ENCODE measurements around the gene KCTD17. TPM values are rescaled to one million over a fixed set of nuclear protein-coding genes. Genes with fewer than 3 reads are reported as not detected.

The KCTD17 gene
- polyA plus RNA-seq, 3 donors: 8.4 to 40.0 (median 9.0) TPM

GRCh38 chr22:37057226-37057625 is 5.7 kb downstream of the KCTD17 start:
- no peak overlapping the region for H3K27ac Mint-ChIP-seq
- H3K79me2 ChIP-seq (ENCODE audit: insufficient read depth, low read length): no peaks in the 10 kb centered on the region
- no peak overlapping the region for H3K4me3 ChIP-seq (replicated peaks in 1 of 3; ENCODE audit: low read depth in 2 of 3, low read length in 3 of 3)
- no peak overlapping the region for H3K9ac ChIP-seq (ENCODE audit: insufficient read depth, low read length, poor library complexity, severe bottlenecking)
- H3K36me3 Mint-ChIP-seq: peaks cover 47 to 54% of the 10 kb centered on the region in 2 donors
- peaks cover 17% of the 10 kb centered on the region for H3K4me1 Mint-ChIP-seq
- intact Hi-C loops (cut with micrococcal nuclease): no loop called here
- 88% methylated on average over 9 of the region's 9 CpGs for WGBS (ENCODE audit: insufficient coverage)
- no peak for TF ChIP-seq CTCF (IDR thresholded peaks at IDR 0.05)
- H3K9me3 ChIP-seq (replicated peaks in 1 of 2; ENCODE audit: control insufficient read depth in 1 of 2, insufficient read depth in 1 of 2, low read length in 2 of 2): no peaks in the 10 kb centered on the region
- H3K36me3 ChIP-seq (replicated peaks in 1 of 2; ENCODE audit: control insufficient read depth in 1 of 2, insufficient read depth in 2 of 2, low read length in 2 of 2): peaks cover 27 to 62% of the 10 kb centered on the region in 2 donors
- no peak overlapping the region for H3K4me3 Mint-ChIP-seq
- no peak overlapping the region for H3K27ac ChIP-seq (ENCODE audit: low read depth in 1 of 2, low read length in 2 of 2)
- no peaks in the 10 kb centered on the region for H3K27me3 ChIP-seq (ENCODE audit: control insufficient read depth in 2 of 2, insufficient read depth in 2 of 2, low read length in 2 of 2)
- H3K4me1 ChIP-seq (ENCODE audit: control insufficient read depth in 1 of 2, insufficient read depth in 2 of 2, low read length in 2 of 2): peaks cover 8 to 16% of the 10 kb centered on the region in 2 donors
- H2AFZ ChIP-seq (ENCODE audit: insufficient read depth, low read depth, low read length, poor library complexity, severe bottlenecking): no peak overlapping the region
- no peaks in the 10 kb centered on the region for H3K9me3 Mint-ChIP-seq
- DNase-seq: no peak
- H4K20me1 ChIP-seq (ENCODE audit: insufficient read depth, low read length): peaks cover 4% of the 10 kb centered on the region
- peaks cover 2 to 12% (median 2%) of the 10 kb centered on the region in 3 donors for H3K27me3 Mint-ChIP-seq (ENCODE audit: low read depth in 3 of 3)
- no peak overlapping the region for H3K4me2 ChIP-seq (replicated peaks; ENCODE audit: extremely low read depth, low read length, poor library complexity, severe bottlenecking)

- H3K9ac ChIP-seq (ENCODE audit: insufficient read depth, low read length, poor library complexity, severe bottlenecking): no peak overlapping the region
- Mint-ChIP-seq H3K4me1 (peaks cover 10% of the 10 kb centered on the region), H3K36me3 (peaks cover 47 to 54% of the 10 kb centered on the region in 2 donors), H3K27ac (peak overlapping the region in 1 of 7 donors; percentile 43), H3K4me3 (no peak overlapping the region), H3K9me3 (no peaks in the 10 kb centered on the region), H3K27me3 (ENCODE audit: low read depth in 3 of 3) (peaks cover 0 to 7% (median 4%) of the 10 kb centered on the region in 3 donors)
- no peaks in the 10 kb centered on the region for H3K79me2 ChIP-seq (ENCODE audit: insufficient read depth, low read length)
- no peaks in the 10 kb centered on the region for H3K9me3 ChIP-seq (replicated peaks in 1 of 2; ENCODE audit: control insufficient read depth in 1 of 2, insufficient read depth in 1 of 2, low read length in 2 of 2)
- no peak overlapping the region for H3K27ac ChIP-seq (ENCODE audit: low read depth in 1 of 2, low read length in 2 of 2)
- H3K27me3 ChIP-seq (ENCODE audit: control insufficient read depth in 2 of 2, insufficient read depth in 2 of 2, low read length in 2 of 2): no peaks in the 10 kb centered on the region
- TF ChIP-seq CTCF (IDR thresholded peaks at IDR 0.05): no peak
- H3K4me2 ChIP-seq (replicated peaks; ENCODE audit: extremely low read depth, low read length, poor library complexity, severe bottlenecking): no peak overlapping the region
- H3K4me3 ChIP-seq (replicated peaks in 1 of 3; ENCODE audit: low read depth in 2 of 3, low read length in 3 of 3): no peak overlapping the region
- H3K4me1 ChIP-seq (ENCODE audit: control insufficient read depth in 1 of 2, insufficient read depth in 2 of 2, low read length in 2 of 2): peaks cover 3 to 9% of the 10 kb centered on the region in 2 donors
- peaks cover under 1% of the 10 kb centered on the region for H4K20me1 ChIP-seq (ENCODE audit: insufficient read depth, low read length)
- H2AFZ ChIP-seq (ENCODE audit: insufficient read depth, low read depth, low read length, poor library complexity, severe bottlenecking): no peak overlapping the region
- intact Hi-C loops (cut with micrococcal nuclease): no loop called here
- 100% methylated on average over 8 of the region's 12 CpGs for WGBS (ENCODE audit: insufficient coverage)
- H3K36me3 ChIP-seq (replicated peaks in 1 of 2; ENCODE audit: control insufficient read depth in 1 of 2, insufficient read depth in 2 of 2, low read length in 2 of 2): peaks cover 27 to 62% of the 10 kb centered on the region in 2 donors
- no peak for DNase-seq
These were observed 6.4 kb downstream of the KCTD17 start for GRCh38 chr22:37057796-37058510.
